NB4 (cell line): ENCODE results near the gene RXRB.

Experiments used
- DNase-seq: peaks from one replicate; pipeline ENCODE4 v3.0.0; 2010; ENCODE audit warnings: low read depth
- H3K4me3 ChIP-seq: one replicate; pipeline ENCODE4 v1.5.1; 2011; ENCODE audit warnings: mild to moderate bottlenecking, low read depth, low read length, moderate library complexity
- CTCF ChIP-seq: IDR thresholded peaks from one replicate; pipeline ENCODE4 v1.5.1; 2012; ENCODE audit warnings: low read depth, low read length
- MAX ChIP-seq: IDR thresholded peaks from 2 replicates; pipeline ENCODE4 v1.6.1; 2011; ENCODE audit warnings: low read depth, low read length
- MYC ChIP-seq: IDR thresholded peaks from 2 replicates; pipeline ENCODE4 v1.6.1; 2011; ENCODE audit warnings: low read depth, low read length
- POLR2A ChIP-seq: IDR thresholded peaks from 2 replicates; pipeline ENCODE4 v1.6.1; 2011; ENCODE audit warnings: mild to moderate bottlenecking; ENCODE audit not compliant: insufficient read length; ENCODE audit errors: extremely low read depth

RXRB gene

GRCh38 chr6:33194431-33194979 lies 6.0 kb downstream of the RXRB start:
- no peak for TF ChIP-seq POLR2A
- no peak for TF ChIP-seq MYC
- no peak for TF ChIP-seq CTCF
- TF ChIP-seq MAX, result no peak
- DNase-seq, result no peak
- H3K4me3 ChIP-seq, result no peak overlapping the region

- TF ChIP-seq POLR2A, result no peak
- no peak for TF ChIP-seq CTCF
- no peak for TF ChIP-seq MAX
- no peak for TF ChIP-seq MYC
- no peak overlapping the region for H3K4me3 ChIP-seq
- DNase-seq, result no peak
Measured at GRCh38 chr6:33193619-33194018, 6.8 kb downstream of the RXRB start.

- TF ChIP-seq POLR2A (no peak), MYC (no peak), MAX (no peak), CTCF (no peak)
- H3K4me3 ChIP-seq, result no peak overlapping the region
- no peak for DNase-seq
Measured at GRCh38 chr6:33192671-33193602, 7.5 kb downstream of the RXRB start.

GRCh38 chr6:33192105-33192646 lies 8.3 kb downstream of the RXRB start, which contains the start of gene COL11A2:
Gene COL11A2, minus strand, starts transcription at chr6:33192467. Its CDS starts 227 bp downstream, at chr6:33192240.
- no peak within 1 kb of the TSS for H3K4me3 ChIP-seq
- no peak for DNase-seq
- TF ChIP-seq POLR2A (no peak), MAX (no peak), MYC (no peak), CTCF (no peak)

GRCh38 chr6:33191383-33192104 lies 8.9 kb downstream of the RXRB start:
- TF ChIP-seq CTCF, result no peak
- no peak for TF ChIP-seq MYC
- no peak for TF ChIP-seq MAX
- no peak overlapping the region for H3K4me3 ChIP-seq
- no peak for DNase-seq
